Activated CD4-positive, CD25-positive, alpha-beta regulatory T cell treated with anti-CD3 and anti-CD28 coated beads, Interleukin-2, amount 50 U/mL, for 72 hours (primary cell): ENCODE measurements around the gene ID1.
"Not testable (repeated sequence)": the region's sequence is repeated elsewhere in the genome, so short reads cannot be mapped to it uniquely, and the experiment has no call there.

Experiments
- DNase-seq: peaks from one replicate; pipeline ENCODE4 v3.0.0; 2021

ID1 gene

GRCh38 chr20:31573555-31574321, 31.4 kb upstream of the ID1 start:
- DNase-seq = no peak

GRCh38 chr20:31574986-31575385, 30.1 kb upstream of the ID1 start:
- not testable (repeated sequence) for DNase-seq

- DNase-seq = no peak
Measured at GRCh38 chr20:31576751-31577150, 28.3 kb upstream of the ID1 start.

GRCh38 chr20:31577194-31577593, 27.9 kb upstream of the ID1 start:
- no peak for DNase-seq

- no peak for DNase-seq
Measured at GRCh38 chr20:31578448-31579138, 26.5 kb upstream of the ID1 start.

GRCh38 chr20:31579245-31579644, 25.8 kb upstream of the ID1 start:
- no peak for DNase-seq

GRCh38 chr20:31579941-31580651, 25.0 kb upstream of the ID1 start:
- DNase-seq = not testable (repeated sequence)

GRCh38 chr20:31580706-31581105, 24.4 kb upstream of the ID1 start:
- no peak for DNase-seq

GRCh38 chr20:31581391-31581790, 23.7 kb upstream of the ID1 start:
- no peak for DNase-seq

GRCh38 chr20:31587545-31588389, 17.3 kb upstream of the ID1 start:
- no peak for DNase-seq

GRCh38 chr20:31590717-31591225, 14.3 kb upstream of the ID1 start:
- no peak for DNase-seq

GRCh38 chr20:31593221-31594001, 11.7 kb upstream of the ID1 start:
- DNase-seq = no peak

GRCh38 chr20:31594002-31594557, 11.0 kb upstream of the ID1 start:
- DNase-seq = no peak

- no peak for DNase-seq
Measured at GRCh38 chr20:31594558-31595379, 10.3 kb upstream of the ID1 start.

GRCh38 chr20:31595380-31595653, 9.8 kb upstream of the ID1 start:
- no peak for DNase-seq

- no peak for DNase-seq
Measured at GRCh38 chr20:31595654-31596411, 9.3 kb upstream of the ID1 start.

GRCh38 chr20:31596412-31596715, 8.7 kb upstream of the ID1 start:
- DNase-seq = not testable (repeated sequence)

- no peak for DNase-seq
Measured at GRCh38 chr20:31596831-31597480, 8.1 kb upstream of the ID1 start.

GRCh38 chr20:31597481-31597855, 7.6 kb upstream of the ID1 start:
- DNase-seq = no peak

GRCh38 chr20:31602431-31602778, 2.7 kb upstream of the ID1 start:
- DNase-seq = no peak
